GM18507 (cell line): ENCODE data around the gene AHCYL2.

ENCODE experiments used
- DNase-seq: peaks from one replicate; pipeline ENCODE4 v3.0.0; 2011; ENCODE audit warnings: low read depth; ENCODE audit not compliant: insufficient read length; ENCODE audit errors: extremely low spot score
- FAIRE-seq: peaks from 2 replicates; lab custom pipeline; 2011; peaks lifted over from hg19 to GRCh38; lab: Jason Lieb, UNC

AHCYL2 gene

GRCh38 chr7:129370812-129371211 is 146.0 kb downstream of the AHCYL2 start:
- DNase-seq (no peak), FAIRE-seq (no peak)

- DNase-seq: no peak
- no peak for FAIRE-seq
Measured at GRCh38 chr7:129371487-129371886, 146.7 kb downstream of the AHCYL2 start.

GRCh38 chr7:129373651-129374428 is 149.0 kb downstream of the AHCYL2 start:
- DNase-seq (no peak), FAIRE-seq (no peak)

GRCh38 chr7:129375141-129375938 is 150.5 kb downstream of the AHCYL2 start:
- no peak for DNase-seq
- no peak for FAIRE-seq

- FAIRE-seq: peak; percentile 60
- DNase-seq: no peak
Measured at GRCh38 chr7:129376076-129376777, 151.4 kb downstream of the AHCYL2 start.

- peak; percentile 63 for FAIRE-seq
Measured at GRCh38 chr7:129376778-129377700, 152.2 kb downstream of the AHCYL2 start.

GRCh38 chr7:129381710-129382484 is 157.1 kb downstream of the AHCYL2 start:
- FAIRE-seq (peak; percentile 15), DNase-seq (no peak)

More at GRCh38 chr7:129376778-129377700, 152.2 kb downstream of the AHCYL2 start:
- DNase-seq: no peak

- no peak for FAIRE-seq
- no peak for DNase-seq
Measured at GRCh38 chr7:129383542-129384132, 158.8 kb downstream of the AHCYL2 start.

- FAIRE-seq: no peak
- no peak for DNase-seq
Measured at GRCh38 chr7:129385116-129385515, 160.3 kb downstream of the AHCYL2 start.

GRCh38 chr7:129385598-129385997 is 160.8 kb downstream of the AHCYL2 start:
- DNase-seq (no peak), FAIRE-seq (no peak)

- DNase-seq (no peak), FAIRE-seq (no peak)
Measured at GRCh38 chr7:129386506-129386905, 161.7 kb downstream of the AHCYL2 start.

GRCh38 chr7:129387537-129387936 is 162.7 kb downstream of the AHCYL2 start:
- no peak for FAIRE-seq

GRCh38 chr7:129388333-129389098 is 163.7 kb downstream of the AHCYL2 start:
- DNase-seq: no peak
- FAIRE-seq: no peak

More at GRCh38 chr7:129387537-129387936, 162.7 kb downstream of the AHCYL2 start:
- DNase-seq: no peak

GRCh38 chr7:129389829-129390228 is 165.0 kb downstream of the AHCYL2 start:
- FAIRE-seq (no peak), DNase-seq (no peak)

- FAIRE-seq (no peak), DNase-seq (no peak)
Measured at GRCh38 chr7:129390314-129390713, 165.5 kb downstream of the AHCYL2 start.

GRCh38 chr7:129391546-129392171 is 166.8 kb downstream of the AHCYL2 start:
- no peak for DNase-seq
- FAIRE-seq: no peak

GRCh38 chr7:129393255-129393654 is 168.4 kb downstream of the AHCYL2 start:
- DNase-seq: no peak
- no peak for FAIRE-seq
